GM23338 (cell line): ENCODE results near the gene ZNF778. TPM values are rescaled to one million over a fixed set of nuclear protein-coding genes. Genes with fewer than 3 reads are reported as not detected.

Experiments
- ATAC-seq: fragments of 200-7000 bp; cut with Tn5 transposase; 3 replicates; pipeline ENCODE4 v1.9.1; 2020
- DNase-seq: peaks from one replicate; pipeline ENCODE4 v3.0.0-alpha.2; 2015; ENCODE audit warnings: low spot score
- H2AFZ ChIP-seq: fragments of 200-600 bp; sonication (generic); 2 replicates; pipeline ENCODE4 v1.8.0; 2016; ENCODE audit warnings: antibody characterized with exemption, mild to moderate bottlenecking, moderate library complexity
- H3F3A ChIP-seq: fragments of 200-600 bp; sonication (generic); replicated peaks from 2 replicates; pipeline ENCODE4 v1.8.0; 2017; ENCODE audit warnings: antibody characterized with exemption, mixed run types, low read depth
- H3K27ac ChIP-seq: fragments of 200-600 bp; sonication (generic); 2 replicates; pipeline ENCODE4 v1.6.1; 2016; ENCODE audit warnings: low read depth
- H3K27me3 ChIP-seq: fragments of 200-600 bp; sonication (generic); 2 replicates; pipeline ENCODE4 v1.8.0; 2016; ENCODE audit warnings: mild to moderate bottlenecking, mixed run types, moderate library complexity; ENCODE audit not compliant: insufficient read depth
- H3K36me3 ChIP-seq: fragments of 200-600 bp; sonication (generic); 2 replicates; pipeline ENCODE4 v1.8.0; 2016; ENCODE audit warnings: mild to moderate bottlenecking; ENCODE audit not compliant: insufficient read depth
- H3K4me1 ChIP-seq: fragments of 200-600 bp; sonication (generic); 2 replicates; pipeline ENCODE4 v1.8.0; 2016; ENCODE audit warnings: mild to moderate bottlenecking, moderate library complexity; ENCODE audit not compliant: insufficient read depth
- H3K4me2 ChIP-seq: fragments of 200-600 bp; sonication (generic); 2 replicates; pipeline ENCODE4 v1.7.1; 2017; ENCODE audit warnings: mixed run types
- H3K4me3 ChIP-seq: fragments of 200-600 bp; sonication (generic); 2 replicates; pipeline ENCODE4 v1.6.1; 2016; ENCODE audit warnings: mixed run types
- H3K79me2 ChIP-seq: fragments of 200-600 bp; sonication (generic); replicated peaks from 2 replicates; pipeline ENCODE4 v1.8.0; 2017; ENCODE audit warnings: mild to moderate bottlenecking; ENCODE audit not compliant: insufficient read depth
- H3K9me2 ChIP-seq: fragments of 200-600 bp; sonication (generic); 2 replicates; pipeline ENCODE4 v1.8.0; 2017; ENCODE audit not compliant: insufficient read depth
- H4K20me1 ChIP-seq: fragments of 200-600 bp; sonication (generic); replicated peaks from 2 replicates; pipeline ENCODE4 v1.8.0; 2017; ENCODE audit warnings: mild to moderate bottlenecking; ENCODE audit not compliant: insufficient read depth
- H3K27ac Mint-ChIP-seq: 2 replicates; pipeline ENCODE4 v1.8.0; 2020; ENCODE audit warnings: inconsistent platforms, mild to moderate bottlenecking, moderate library complexity, mixed read lengths
- H3K27me3 Mint-ChIP-seq: 3 replicates; pipeline ENCODE4 v1.8.0; 2022; ENCODE audit warnings: low read depth, mild to moderate bottlenecking, moderate library complexity, mixed read lengths, inconsistent platforms; ENCODE audit not compliant: insufficient read depth, poor library complexity
- H3K36me3 Mint-ChIP-seq: 3 replicates; pipeline ENCODE4 v1.8.0; 2021; ENCODE audit warnings: low read depth, mild to moderate bottlenecking, inconsistent platforms, moderate library complexity, mixed read lengths
- H3K4me1 Mint-ChIP-seq: 3 replicates; pipeline ENCODE4 v1.8.0; 2020; ENCODE audit warnings: mild to moderate bottlenecking, inconsistent platforms, mixed read lengths
- H3K4me3 Mint-ChIP-seq: 3 replicates; pipeline ENCODE4 v1.8.0; 2021; ENCODE audit warnings: moderate library complexity, mild to moderate bottlenecking, inconsistent platforms, mixed read lengths
- H3K9me3 Mint-ChIP-seq: 3 replicates; pipeline ENCODE4 v1.8.0; 2020; ENCODE audit warnings: moderate library complexity, mild to moderate bottlenecking, inconsistent platforms, mixed read lengths
- CREB1 ChIP-seq: fragments of 250-450 bp; sonication (Bioruptor Pico); IDR thresholded peaks from 2 replicates; pipeline ENCODE4 v1.5.0; 2020; ENCODE audit warnings: low read depth, mild to moderate bottlenecking, moderate library complexity
- EZH2 ChIP-seq: fragments of 200-600 bp; sonication (generic); IDR thresholded peaks from one replicate; pipeline ENCODE4 v1.8.0; 2017; ENCODE audit warnings: antibody characterized with exemption, mild to moderate bottlenecking, low read depth; ENCODE audit not compliant: unreplicated experiment
- POLR2AphosphoS5 ChIP-seq: IDR thresholded peaks from 2 replicates; pipeline ENCODE4 v1.6.1; 2016; ENCODE audit warnings: antibody characterized with exemption, low read depth
- STAT1 ChIP-seq: IDR thresholded peaks from one replicate; pipeline ENCODE4 v1.6.1; 2016; ENCODE audit warnings: antibody characterized with exemption; ENCODE audit not compliant: unreplicated experiment
- ZNF331 ChIP-seq: fragments of 250-450 bp; sonication (Bioruptor Pico); IDR thresholded peaks from 2 replicates; pipeline ENCODE4 v1.5.0; 2020; ENCODE audit warnings: low read depth, mild to moderate bottlenecking, moderate library complexity
- polyA plus RNA-seq: library from polyadenylated mRNA; unstranded; fragments of >200 nt; fragmentation: Nextera tagmentation; extraction: Ambion mirVana; gene quantifications from 2 replicates; pipeline ENCODE4 v1.2.1, GENCODE V29; 2016
- total RNA-seq: library from RNA; depleted of rRNA; stranded (reverse); fragments of >200 nt; shearing (Covaris generic); gene quantifications from 2 replicates; pipeline ENCODE4 v1.2.3, GENCODE V29; 2014
- TF ChIP-seq, protein P1 (sequence below): IDR thresholded peaks from one replicate; pipeline ENCODE4 v1.6.1; 2018; ENCODE audit warnings: antibody characterized with exemption; ENCODE audit not compliant: unreplicated experiment
- TF ChIP-seq, protein P2 (sequence below): fragments of 250-450 bp; sonication (Bioruptor Pico); IDR thresholded peaks from 2 replicates; pipeline ENCODE4 v1.5.0; 2020; ENCODE audit warnings: mild to moderate bottlenecking, moderate library complexity

ZNF778 gene
- total and polyA plus RNA-seq, 2 experiments from 2014 or later = 7.9 to 43.4 TPM

DNA sequence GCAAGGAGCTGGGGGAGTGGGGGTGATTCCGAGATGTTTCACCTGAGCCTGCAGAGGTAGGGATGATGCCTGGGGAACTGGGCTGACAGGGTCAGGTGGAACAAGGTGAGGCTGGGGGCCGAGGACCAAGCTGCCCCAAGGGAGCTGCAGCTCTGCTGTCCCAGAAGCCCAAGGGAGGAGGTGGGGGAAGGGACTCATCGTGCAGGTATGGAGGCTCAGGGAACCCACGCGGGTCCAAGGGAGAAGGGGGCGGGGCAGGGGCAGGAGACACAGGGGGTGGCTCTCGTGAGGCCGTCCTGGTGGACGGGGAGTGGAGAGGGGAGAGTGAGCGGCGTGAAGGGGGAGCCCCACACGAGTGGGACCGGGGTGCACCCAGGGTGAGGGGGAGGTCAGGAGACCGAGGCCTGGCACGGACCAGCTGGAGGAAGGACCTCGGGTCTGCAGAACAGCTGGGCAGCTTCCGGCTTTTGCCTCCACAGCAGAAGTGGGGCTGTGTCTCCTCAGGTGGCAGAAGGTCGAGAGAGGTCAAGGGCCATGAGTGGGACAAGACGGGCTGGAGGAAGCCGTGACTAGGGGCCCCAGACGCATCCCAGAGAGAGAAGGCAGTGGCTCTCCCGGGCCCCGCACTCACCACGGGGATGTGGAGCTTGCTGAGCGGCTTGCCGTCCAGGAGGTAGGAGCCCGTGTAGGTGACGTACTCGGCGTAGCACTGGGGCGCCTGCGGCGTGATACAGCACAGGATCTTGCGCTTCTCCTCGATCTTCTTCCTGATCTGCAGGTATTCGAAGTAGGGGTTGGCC is 61.1 kb downstream of the ZNF778 start (continued):
- no peak for TF ChIP-seq STAT1
- TF ChIP-seq, protein P1, sequence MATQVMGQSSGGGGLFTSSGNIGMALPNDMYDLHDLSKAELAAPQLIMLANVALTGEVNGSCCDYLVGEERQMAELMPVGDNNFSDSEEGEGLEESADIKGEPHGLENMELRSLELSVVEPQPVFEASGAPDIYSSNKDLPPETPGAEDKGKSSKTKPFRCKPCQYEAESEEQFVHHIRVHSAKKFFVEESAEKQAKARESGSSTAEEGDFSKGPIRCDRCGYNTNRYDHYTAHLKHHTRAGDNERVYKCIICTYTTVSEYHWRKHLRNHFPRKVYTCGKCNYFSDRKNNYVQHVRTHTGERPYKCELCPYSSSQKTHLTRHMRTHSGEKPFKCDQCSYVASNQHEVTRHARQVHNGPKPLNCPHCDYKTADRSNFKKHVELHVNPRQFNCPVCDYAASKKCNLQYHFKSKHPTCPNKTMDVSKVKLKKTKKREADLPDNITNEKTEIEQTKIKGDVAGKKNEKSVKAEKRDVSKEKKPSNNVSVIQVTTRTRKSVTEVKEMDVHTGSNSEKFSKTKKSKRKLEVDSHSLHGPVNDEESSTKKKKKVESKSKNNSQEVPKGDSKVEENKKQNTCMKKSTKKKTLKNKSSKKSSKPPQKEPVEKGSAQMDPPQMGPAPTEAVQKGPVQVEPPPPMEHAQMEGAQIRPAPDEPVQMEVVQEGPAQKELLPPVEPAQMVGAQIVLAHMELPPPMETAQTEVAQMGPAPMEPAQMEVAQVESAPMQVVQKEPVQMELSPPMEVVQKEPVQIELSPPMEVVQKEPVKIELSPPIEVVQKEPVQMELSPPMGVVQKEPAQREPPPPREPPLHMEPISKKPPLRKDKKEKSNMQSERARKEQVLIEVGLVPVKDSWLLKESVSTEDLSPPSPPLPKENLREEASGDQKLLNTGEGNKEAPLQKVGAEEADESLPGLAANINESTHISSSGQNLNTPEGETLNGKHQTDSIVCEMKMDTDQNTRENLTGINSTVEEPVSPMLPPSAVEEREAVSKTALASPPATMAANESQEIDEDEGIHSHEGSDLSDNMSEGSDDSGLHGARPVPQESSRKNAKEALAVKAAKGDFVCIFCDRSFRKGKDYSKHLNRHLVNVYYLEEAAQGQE = no peak
- TF ChIP-seq POLR2AphosphoS5 = no peak

DNA sequence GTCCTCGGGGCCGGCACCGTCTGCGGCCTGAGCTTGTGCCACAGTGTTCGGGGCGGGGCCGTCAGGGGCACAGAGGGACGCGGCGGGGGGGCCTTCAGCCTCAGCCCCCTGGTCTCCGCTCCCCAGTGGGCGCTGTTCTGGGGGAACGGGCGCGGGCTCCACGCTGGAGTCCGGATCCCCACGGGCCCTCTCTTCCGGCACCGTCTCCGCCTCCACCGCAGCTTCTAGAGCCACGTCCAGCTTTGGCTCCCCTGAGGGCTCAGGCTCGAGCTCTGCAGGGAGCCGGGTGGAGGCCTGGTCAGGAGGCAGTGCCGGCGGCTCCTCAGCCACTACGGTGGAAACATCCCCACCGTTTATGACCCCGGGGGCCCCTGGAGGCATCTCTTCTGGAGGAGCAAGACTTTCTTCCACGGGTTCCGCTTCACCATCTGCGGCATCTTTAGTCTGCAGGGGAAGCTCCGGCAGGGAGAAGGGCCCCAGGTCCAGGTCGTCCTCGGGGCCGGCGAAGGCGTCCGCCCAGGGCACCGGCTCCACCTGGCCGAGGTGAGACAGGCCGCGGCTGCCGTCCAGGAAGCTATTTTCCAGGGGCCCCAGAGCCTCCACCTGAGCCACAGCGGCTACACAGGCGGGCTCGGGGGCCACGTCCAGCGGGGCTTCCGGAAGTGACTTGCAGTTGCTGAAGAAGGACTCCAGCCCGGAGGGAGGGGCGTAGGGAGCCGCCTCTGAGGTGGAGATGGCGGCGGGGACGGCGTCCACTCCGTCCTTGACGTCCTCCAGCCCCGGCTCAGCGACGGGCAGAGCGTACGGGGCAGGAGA is 62.4 kb downstream of the ZNF778 start:
- Histone ChIP-seq H2AFZ (no peak overlapping the region), H3K27me3 (no peaks in the 10 kb centered on the region), H3K36me3 (peaks cover 8% of the 10 kb centered on the region; the same call in 1 of the 2 replicates), H3K4me3 (no peak overlapping the region), H3K79me2 (peaks cover 5% of the 10 kb centered on the region; the same call in 1 of the 2 replicates), H3K4me2 (no peak overlapping the region), H4K20me1 (peaks cover 9% of the 10 kb centered on the region), H3F3A (0 out of 2 replicates have a peak, but pooled peaks cover 12% of the 10 kb centered on the region), H3K9me2 (no peaks in the 10 kb centered on the region), H3K27ac (no peak overlapping the region), H3K4me1 (no peaks in the 10 kb centered on the region)
- peaks cover 28% of the 10 kb centered on the region for H3K36me3 Mint-ChIP-seq
- DNase-seq (no peak), ATAC-seq (no peak)
- no peaks in the 10 kb centered on the region for H3K9me3 Mint-ChIP-seq
- H3K27ac Mint-ChIP-seq = no peak overlapping the region
- H3K27me3 Mint-ChIP-seq = peaks cover 12% of the 10 kb centered on the region
- H3K4me1 Mint-ChIP-seq = no peaks in the 10 kb centered on the region; the same call in 2 of the 3 replicates
- TF ChIP-seq, protein P1 = no peak
- no peak for TF ChIP-seq ZNF331 (CRISPR knock-in tag)
- TF ChIP-seq EZH2 = no peak
- TF ChIP-seq CREB1 = no peak
- TF ChIP-seq, protein P2, sequence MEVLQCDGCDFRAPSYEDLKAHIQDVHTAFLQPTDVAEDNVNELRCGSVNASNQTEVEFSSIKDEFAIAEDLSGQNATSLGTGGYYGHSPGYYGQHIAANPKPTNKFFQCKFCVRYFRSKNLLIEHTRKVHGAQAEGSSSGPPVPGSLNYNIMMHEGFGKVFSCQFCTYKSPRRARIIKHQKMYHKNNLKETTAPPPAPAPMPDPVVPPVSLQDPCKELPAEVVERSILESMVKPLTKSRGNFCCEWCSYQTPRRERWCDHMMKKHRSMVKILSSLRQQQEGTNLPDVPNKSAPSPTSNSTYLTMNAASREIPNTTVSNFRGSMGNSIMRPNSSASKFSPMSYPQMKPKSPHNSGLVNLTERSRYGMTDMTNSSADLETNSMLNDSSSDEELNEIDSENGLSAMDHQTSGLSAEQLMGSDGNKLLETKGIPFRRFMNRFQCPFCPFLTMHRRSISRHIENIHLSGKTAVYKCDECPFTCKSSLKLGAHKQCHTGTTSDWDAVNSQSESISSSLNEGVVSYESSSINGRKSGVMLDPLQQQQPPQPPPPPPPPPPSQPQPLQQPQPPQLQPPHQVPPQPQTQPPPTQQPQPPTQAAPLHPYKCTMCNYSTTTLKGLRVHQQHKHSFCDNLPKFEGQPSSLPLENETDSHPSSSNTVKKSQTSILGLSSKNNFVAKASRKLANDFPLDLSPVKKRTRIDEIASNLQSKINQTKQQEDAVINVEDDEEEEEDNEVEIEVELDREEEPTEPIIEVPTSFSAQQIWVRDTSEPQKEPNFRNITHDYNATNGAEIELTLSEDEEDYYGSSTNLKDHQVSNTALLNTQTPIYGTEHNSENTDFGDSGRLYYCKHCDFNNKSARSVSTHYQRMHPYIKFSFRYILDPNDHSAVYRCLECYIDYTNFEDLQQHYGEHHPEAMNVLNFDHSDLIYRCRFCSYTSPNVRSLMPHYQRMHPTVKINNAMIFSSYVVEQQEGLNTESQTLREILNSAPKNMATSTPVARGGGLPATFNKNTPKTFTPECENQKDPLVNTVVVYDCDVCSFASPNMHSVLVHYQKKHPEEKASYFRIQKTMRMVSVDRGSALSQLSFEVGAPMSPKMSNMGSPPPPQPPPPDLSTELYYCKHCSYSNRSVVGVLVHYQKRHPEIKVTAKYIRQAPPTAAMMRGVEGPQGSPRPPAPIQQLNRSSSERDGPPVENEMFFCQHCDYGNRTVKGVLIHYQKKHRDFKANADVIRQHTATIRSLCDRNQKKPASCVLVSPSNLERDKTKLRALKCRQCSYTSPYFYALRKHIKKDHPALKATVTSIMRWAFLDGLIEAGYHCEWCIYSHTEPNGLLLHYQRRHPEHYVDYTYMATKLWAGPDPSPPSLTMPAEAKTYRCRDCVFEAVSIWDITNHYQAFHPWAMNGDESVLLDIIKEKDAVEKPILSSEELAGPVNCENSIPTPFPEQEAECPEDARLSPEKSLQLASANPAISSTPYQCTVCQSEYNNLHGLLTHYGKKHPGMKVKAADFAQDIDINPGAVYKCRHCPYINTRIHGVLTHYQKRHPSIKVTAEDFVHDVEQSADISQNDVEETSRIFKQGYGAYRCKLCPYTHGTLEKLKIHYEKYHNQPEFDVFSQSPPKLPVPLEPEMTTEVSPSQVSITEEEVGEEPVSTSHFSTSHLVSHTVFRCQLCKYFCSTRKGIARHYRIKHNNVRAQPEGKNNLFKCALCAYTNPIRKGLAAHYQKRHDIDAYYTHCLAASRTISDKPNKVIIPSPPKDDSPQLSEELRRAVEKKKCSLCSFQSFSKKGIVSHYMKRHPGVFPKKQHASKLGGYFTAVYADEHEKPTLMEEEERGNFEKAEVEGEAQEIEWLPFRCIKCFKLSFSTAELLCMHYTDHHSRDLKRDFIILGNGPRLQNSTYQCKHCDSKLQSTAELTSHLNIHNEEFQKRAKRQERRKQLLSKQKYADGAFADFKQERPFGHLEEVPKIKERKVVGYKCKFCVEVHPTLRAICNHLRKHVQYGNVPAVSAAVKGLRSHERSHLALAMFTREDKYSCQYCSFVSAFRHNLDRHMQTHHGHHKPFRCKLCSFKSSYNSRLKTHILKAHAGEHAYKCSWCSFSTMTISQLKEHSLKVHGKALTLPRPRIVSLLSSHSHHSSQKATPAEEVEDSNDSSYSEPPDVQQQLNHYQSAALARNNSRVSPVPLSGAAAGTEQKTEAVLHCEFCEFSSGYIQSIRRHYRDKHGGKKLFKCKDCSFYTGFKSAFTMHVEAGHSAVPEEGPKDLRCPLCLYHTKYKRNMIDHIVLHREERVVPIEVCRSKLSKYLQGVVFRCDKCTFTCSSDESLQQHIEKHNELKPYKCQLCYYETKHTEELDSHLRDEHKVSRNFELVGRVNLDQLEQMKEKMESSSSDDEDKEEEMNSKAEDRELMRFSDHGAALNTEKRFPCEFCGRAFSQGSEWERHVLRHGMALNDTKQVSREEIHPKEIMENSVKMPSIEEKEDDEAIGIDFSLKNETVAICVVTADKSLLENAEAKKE (CRISPR knock-in tag) = no peak
- no peak overlapping the region for H3K4me3 Mint-ChIP-seq
